GM10266 (cell line): ENCODE data around the gene TCF7L1.

Experiments
- DNase-seq: peaks from one replicate; pipeline ENCODE4 v3.0.0; 2012; ENCODE audit errors: extremely low spot score
- TF ChIP-seq, protein P1 (sequence below): IDR thresholded peaks from 2 replicates; pipeline ENCODE4 v1.5.1; 2012; ENCODE audit warnings: mild to moderate bottlenecking, low read depth; ENCODE audit not compliant: control insufficient read depth, insufficient read depth; ENCODE audit errors: missing control alignments

TCF7L1 gene

DNA sequence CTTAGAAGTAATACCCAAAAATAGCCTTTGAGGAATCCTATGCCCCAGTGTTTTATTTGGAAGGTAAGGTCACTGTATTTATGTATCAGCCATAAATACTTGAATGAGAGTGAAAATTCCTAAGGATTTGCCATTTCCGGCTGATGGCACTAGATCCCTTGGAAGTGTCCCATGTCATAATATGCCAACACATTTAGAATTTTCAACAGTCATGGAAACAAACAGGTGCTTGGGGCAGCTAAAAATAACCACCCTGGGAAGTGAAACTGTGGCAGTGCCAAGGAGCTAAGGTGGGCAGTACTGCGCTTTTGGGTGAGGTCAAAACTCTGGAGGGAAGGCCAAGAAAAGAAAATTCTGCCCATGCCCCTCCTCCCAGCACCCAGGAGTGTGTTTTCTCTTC is 80.2 kb downstream of the TCF7L1 start:
- TF ChIP-seq, protein P1, sequence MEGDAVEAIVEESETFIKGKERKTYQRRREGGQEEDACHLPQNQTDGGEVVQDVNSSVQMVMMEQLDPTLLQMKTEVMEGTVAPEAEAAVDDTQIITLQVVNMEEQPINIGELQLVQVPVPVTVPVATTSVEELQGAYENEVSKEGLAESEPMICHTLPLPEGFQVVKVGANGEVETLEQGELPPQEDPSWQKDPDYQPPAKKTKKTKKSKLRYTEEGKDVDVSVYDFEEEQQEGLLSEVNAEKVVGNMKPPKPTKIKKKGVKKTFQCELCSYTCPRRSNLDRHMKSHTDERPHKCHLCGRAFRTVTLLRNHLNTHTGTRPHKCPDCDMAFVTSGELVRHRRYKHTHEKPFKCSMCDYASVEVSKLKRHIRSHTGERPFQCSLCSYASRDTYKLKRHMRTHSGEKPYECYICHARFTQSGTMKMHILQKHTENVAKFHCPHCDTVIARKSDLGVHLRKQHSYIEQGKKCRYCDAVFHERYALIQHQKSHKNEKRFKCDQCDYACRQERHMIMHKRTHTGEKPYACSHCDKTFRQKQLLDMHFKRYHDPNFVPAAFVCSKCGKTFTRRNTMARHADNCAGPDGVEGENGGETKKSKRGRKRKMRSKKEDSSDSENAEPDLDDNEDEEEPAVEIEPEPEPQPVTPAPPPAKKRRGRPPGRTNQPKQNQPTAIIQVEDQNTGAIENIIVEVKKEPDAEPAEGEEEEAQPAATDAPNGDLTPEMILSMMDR: no peak
- DNase-seq: no peak

DNA sequence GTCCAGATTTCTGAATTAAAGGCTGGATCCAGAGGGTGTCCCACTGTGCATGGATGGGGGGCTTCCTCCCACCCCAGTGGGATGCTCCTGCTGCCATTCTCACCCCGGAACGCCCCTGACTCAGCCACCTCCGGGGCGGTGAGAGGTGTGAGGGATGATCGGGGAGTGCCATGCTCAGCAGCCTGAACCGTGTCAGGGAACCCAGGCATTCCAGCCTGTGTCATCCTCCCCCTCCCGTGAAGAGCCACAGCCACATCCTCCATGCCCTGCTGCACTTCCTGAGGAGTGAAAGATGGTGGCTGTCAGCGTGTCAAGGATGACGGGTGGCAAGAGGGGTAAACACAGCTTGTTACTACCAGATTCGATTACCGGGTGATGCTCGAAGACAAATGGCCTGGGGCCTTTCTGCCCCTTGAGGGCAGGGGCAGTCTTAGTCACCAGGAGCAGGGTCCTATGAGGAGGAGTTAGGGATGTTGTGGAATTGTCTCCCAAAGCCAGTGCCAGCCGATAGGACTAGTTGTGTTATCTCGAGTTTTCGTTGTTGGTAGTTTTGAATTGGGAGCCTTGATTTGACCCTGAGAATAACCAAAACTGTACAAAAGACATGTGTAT is 80.8 kb downstream of the TCF7L1 start:
- TF ChIP-seq, protein P1: no peak
- no peak for DNase-seq

DNA sequence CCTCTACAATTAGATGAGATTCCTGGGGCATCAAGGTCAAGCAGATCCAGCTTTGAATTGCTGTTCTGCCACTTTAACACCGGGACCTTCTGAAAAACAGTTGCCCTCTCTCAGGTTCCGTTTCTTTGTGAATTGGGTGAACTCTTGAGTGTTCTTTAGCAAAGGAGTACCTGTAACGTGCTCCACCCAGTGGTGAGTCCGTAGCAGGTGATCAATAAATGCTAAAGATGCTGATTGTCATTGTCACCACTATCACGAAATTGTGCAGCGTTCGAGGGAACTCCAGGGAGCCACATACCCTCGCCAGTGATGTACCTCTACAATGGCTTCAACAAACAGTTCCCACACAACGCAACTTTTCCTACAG is 81.9 kb downstream of the TCF7L1 start:
- no peak for DNase-seq
- TF ChIP-seq, protein P1: no peak

DNA sequence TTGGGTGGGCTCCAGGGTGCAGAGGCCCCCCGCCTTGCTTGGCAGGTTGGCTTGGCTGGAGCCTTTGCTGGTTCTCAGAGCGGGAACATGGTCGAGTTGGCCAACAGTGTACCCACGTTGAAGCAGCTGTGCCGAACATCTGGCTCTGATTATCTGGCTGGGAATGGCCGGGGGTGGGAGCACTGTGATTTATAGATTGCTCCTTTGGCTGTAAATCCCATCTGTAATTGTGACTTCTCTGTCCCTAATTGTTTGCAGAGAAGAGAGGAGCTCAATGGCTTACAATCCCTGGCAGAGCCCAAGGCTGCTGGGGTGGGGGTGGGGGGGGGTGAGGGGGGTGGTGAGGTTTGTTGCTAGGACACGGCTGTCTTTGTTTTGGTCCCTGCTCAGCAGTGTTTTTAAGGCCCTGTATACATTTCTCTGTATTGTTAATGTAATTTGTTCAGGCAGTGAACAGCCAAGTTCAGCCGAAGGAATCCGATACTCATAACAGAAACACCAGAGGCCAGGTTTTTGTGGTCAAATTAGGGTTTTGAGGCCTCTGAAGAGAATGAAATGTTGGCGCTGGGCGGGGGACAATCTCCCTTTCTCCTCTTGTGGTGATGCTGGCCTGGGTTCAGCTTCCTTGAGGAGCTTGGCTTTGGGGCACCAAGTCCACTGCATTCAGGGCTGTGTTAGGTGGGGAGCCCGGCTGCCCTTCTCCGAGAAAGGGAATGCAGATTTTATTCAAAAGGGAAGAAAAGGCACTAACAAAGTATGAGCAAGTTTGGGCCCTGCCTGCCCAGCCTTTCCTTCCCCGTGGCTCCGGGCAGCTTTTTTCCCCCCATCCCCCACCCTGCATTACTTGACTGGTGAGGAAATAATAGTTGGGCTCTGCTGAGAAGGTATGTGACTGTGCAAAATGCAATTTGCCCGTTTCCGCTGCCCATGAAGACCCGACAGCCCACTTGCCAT is 82.5 kb downstream of the TCF7L1 start:
- TF ChIP-seq, protein P1: no peak
- no peak for DNase-seq

DNA sequence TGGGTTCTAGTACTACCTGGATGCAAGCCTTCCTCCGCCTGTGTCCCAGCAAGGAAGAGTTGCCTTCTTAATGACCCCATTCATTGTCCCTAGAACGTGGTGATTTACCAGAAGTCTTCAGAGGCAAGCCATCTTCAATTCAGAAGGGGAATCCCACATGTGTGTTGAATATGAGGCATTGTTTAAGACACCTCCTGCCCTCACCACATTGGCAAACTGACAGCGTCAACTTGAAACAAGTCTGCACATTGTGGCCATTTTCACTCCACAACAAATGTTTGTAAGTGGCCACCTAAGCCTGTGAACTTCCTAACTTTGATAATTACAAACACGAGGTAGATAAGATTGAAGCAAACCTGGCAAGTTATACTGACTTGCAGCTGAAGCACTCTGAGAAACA is 83.7 kb downstream of the TCF7L1 start:
- TF ChIP-seq, protein P1: no peak
- no peak for DNase-seq

DNA sequence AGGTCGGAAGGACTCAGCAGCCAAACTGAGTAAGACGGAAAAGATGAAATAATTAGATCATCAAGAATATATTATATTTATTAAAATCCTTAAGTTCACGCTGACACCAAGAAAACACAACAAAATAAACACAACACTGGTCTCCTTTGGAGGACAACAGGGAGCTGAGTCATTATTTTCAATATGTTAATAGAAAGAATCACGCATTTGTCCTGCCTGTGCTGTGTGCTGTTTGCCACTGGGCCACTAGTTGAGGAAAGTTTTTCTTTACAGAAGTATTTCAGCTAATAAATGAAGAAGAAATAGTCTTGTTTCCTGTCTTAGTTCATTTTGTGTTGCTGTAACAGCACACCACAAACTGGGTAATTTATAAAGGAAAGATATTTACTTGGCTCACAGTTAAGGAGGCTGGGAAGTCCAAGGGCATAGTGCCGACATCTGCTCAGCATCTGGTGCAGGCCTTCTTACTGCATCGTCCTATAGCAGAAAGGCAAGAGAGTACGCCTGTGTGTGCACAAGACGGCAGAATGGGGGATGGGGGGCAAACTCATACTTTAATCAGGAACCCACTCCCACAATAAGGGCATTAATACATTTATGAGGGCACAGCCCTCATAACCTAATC is 88.0 kb downstream of the TCF7L1 start:
- DNase-seq: no peak
- TF ChIP-seq, protein P1: no peak
